ENCODE measurements around the gene CA14. TPM values are rescaled to one million over a fixed set of nuclear protein-coding genes. Genes with fewer than 3 reads are reported as not detected.
A peak's percentile ranks its signal among the peaks of the same experiment; 100 is the strongest.

The CA14 gene
- total RNA-seq, 1 experiment from 2014 or later: not detected

GRCh38 chr1:150295476-150295875, 37.9 kb downstream of the CA14 start:
- no peak for TF ChIP-seq CTCF (IDR thresholded peaks at IDR 0.05; ENCODE audit: insufficient read depth in 1 of 2, low read depth in 1 of 2, low read length in 1 of 2, severe bottlenecking in 1 of 2, unreplicated experiment in 1 of 2)
- POLR2A ChIA-PET: no interaction called here

GRCh38 chr1:150299716-150300115, 42.1 kb downstream of the CA14 start:
- POLR2A ChIA-PET: no interaction called here

More at GRCh38 chr1:150295476-150295875, 37.9 kb downstream of the CA14 start:
- H3K4me1 ChIP-seq: no peaks in the 10 kb centered on the region
- no peaks in the 10 kb centered on the region for H3K36me3 ChIP-seq (ENCODE audit: control insufficient read depth, insufficient read depth, low read length)
- no peak for DNase-seq
- Mint-ChIP-seq H3K36me3 (ENCODE audit: insufficient read depth, unreplicated experiment) (no peaks in the 10 kb centered on the region), H3K27me3 (ENCODE audit: insufficient read depth, unreplicated experiment) (no peaks in the 10 kb centered on the region), H3K4me3 (ENCODE audit: unreplicated experiment) (no peak overlapping the region), H3K4me1 (ENCODE audit: low read depth, unreplicated experiment) (no peaks in the 10 kb centered on the region), H3K9me3 (ENCODE audit: unreplicated experiment) (no peaks in the 10 kb centered on the region), H3K27ac (ENCODE audit: unreplicated experiment) (no peak overlapping the region)
- H3K27me3 ChIP-seq (replicated peaks; ENCODE audit: control insufficient read depth, insufficient read depth, low read length): no peaks in the 10 kb centered on the region
- TSS peak; percentile 17 for BruUV-seq (replicated peaks)
- intact Hi-C loops (cut with micrococcal nuclease; ENCODE audit: unreplicated experiment): no loop called here
- no peaks in the 10 kb centered on the region for H3K9me3 ChIP-seq
- CTCF ChIA-PET: no interaction called here
- H3K4me3 ChIP-seq (ENCODE audit: low read depth, low read length): no peak overlapping the region

DNA sequence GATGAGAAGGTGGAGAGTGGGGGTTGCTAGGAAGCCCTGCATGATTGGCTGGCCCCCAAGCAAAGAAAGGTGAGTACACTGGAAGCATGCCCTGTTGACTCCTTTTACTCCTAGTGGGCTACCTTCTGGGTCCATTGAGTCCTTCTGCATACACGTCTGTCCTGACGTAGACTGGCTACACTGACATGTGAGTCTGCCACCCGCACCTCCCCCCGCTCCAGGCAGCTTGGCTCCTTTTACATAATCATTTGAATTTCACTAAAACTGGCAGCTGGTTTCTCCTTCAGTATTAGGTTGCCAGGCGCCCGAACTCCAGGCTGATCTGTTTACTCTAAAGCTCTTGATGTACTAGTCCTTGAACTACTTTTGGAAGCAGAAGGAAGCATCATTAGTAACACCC, 44.8 kb downstream of the CA14 start:
- ChIA-PET CTCF (no interaction called here), POLR2A (no interaction called here)
- Mint-ChIP-seq H3K4me1 (ENCODE audit: low read depth, unreplicated experiment) (no peaks in the 10 kb centered on the region), H3K27me3 (ENCODE audit: insufficient read depth, unreplicated experiment) (no peaks in the 10 kb centered on the region), H3K4me3 (ENCODE audit: unreplicated experiment) (no peak overlapping the region), H3K9me3 (ENCODE audit: unreplicated experiment) (no peaks in the 10 kb centered on the region), H3K27ac (ENCODE audit: unreplicated experiment) (no peak overlapping the region), H3K36me3 (ENCODE audit: insufficient read depth, unreplicated experiment) (peaks cover 5% of the 10 kb centered on the region)
- no peak for DNase-seq
- Histone ChIP-seq H3K4me1 (no peaks in the 10 kb centered on the region), H3K9me3 (no peaks in the 10 kb centered on the region), H3K4me3 (ENCODE audit: low read depth, low read length) (no peak overlapping the region), H3K27me3 (replicated peaks; ENCODE audit: control insufficient read depth, insufficient read depth, low read length) (no peaks in the 10 kb centered on the region), H3K36me3 (ENCODE audit: control insufficient read depth, insufficient read depth, low read length) (no peaks in the 10 kb centered on the region)
- no peak for TF ChIP-seq CTCF (IDR thresholded peaks at IDR 0.05; ENCODE audit: insufficient read depth in 1 of 2, low read depth in 1 of 2, low read length in 1 of 2, severe bottlenecking in 1 of 2, unreplicated experiment in 1 of 2)
- intact Hi-C loops (cut with micrococcal nuclease; ENCODE audit: unreplicated experiment): no loop called here
- no TSS peak for BruUV-seq (replicated peaks)

More at GRCh38 chr1:150299716-150300115, 42.1 kb downstream of the CA14 start:
- intact Hi-C loops (cut with micrococcal nuclease; ENCODE audit: unreplicated experiment): no loop called here
- Histone ChIP-seq H3K27me3 (replicated peaks; ENCODE audit: control insufficient read depth, insufficient read depth, low read length) (no peaks in the 10 kb centered on the region), H3K4me3 (ENCODE audit: low read depth, low read length) (no peak overlapping the region), H3K4me1 (no peaks in the 10 kb centered on the region), H3K9me3 (no peaks in the 10 kb centered on the region), H3K36me3 (ENCODE audit: control insufficient read depth, insufficient read depth, low read length) (no peaks in the 10 kb centered on the region)
- Mint-ChIP-seq H3K4me1 (ENCODE audit: low read depth, unreplicated experiment) (no peaks in the 10 kb centered on the region), H3K27ac (ENCODE audit: unreplicated experiment) (no peak overlapping the region), H3K4me3 (ENCODE audit: unreplicated experiment) (no peak overlapping the region), H3K27me3 (ENCODE audit: insufficient read depth, unreplicated experiment) (no peaks in the 10 kb centered on the region), H3K36me3 (ENCODE audit: insufficient read depth, unreplicated experiment) (no peaks in the 10 kb centered on the region), H3K9me3 (ENCODE audit: unreplicated experiment) (no peaks in the 10 kb centered on the region)
- CTCF ChIA-PET: no interaction called here
- DNase-seq: no peak
- TF ChIP-seq CTCF (IDR thresholded peaks at IDR 0.05; ENCODE audit: insufficient read depth in 1 of 2, low read depth in 1 of 2, low read length in 1 of 2, severe bottlenecking in 1 of 2, unreplicated experiment in 1 of 2): no peak
- no TSS peak for BruUV-seq (replicated peaks)

Data from Caco-2 (cell line).